SW480 (cell line): ENCODE measurements around the gene CRTAP.
"Not testable (repeated sequence)": the region's sequence is repeated elsewhere in the genome, so short reads cannot be mapped to it uniquely, and the experiment has no call there.

Experiments used
- DNase-seq: peaks from one replicate; pipeline ENCODE4 v3.0.0-alpha.2; 2016; ENCODE audit warnings: low spot score

Gene CRTAP

GRCh38 chr3:33099701-33100100 is 14.1 kb upstream of the CRTAP start:
- DNase-seq, result no peak

GRCh38 chr3:33100229-33100628 is 13.6 kb upstream of the CRTAP start:
- no peak for DNase-seq

GRCh38 chr3:33103034-33103433 is 10.8 kb upstream of the CRTAP start:
- no peak for DNase-seq

- DNase-seq, result no peak
These were observed 10.3 kb upstream of the CRTAP start for GRCh38 chr3:33103480-33103879.

- DNase-seq, result no peak
These were observed 9.0 kb upstream of the CRTAP start for GRCh38 chr3:33104803-33105202.

- no peak for DNase-seq
These were observed 8.4 kb upstream of the CRTAP start for GRCh38 chr3:33105341-33105948.

- not testable (repeated sequence) for DNase-seq
These were observed 7.0 kb upstream of the CRTAP start for GRCh38 chr3:33106854-33107253.

GRCh38 chr3:33111581-33111980 is 2.2 kb upstream of the CRTAP start:
- no peak for DNase-seq

- no peak for DNase-seq
These were observed 809 bp downstream of the CRTAP start for GRCh38 chr3:33114622-33115023.

- peak; percentile 85 for DNase-seq
These were observed 1.4 kb downstream of the CRTAP start for GRCh38 chr3:33115024-33115768.

- no peak for DNase-seq
These were observed 3.6 kb downstream of the CRTAP start for GRCh38 chr3:33117461-33117860.

GRCh38 chr3:33119891-33120290 is 6.1 kb downstream of the CRTAP start:
- no peak for DNase-seq

GRCh38 chr3:33122991-33123390 is 9.2 kb downstream of the CRTAP start:
- no peak for DNase-seq

- no peak for DNase-seq
These were observed 10.8 kb downstream of the CRTAP start for GRCh38 chr3:33124638-33125037.

GRCh38 chr3:33125840-33126239 is 12.0 kb downstream of the CRTAP start:
- DNase-seq, result no peak

GRCh38 chr3:33128706-33129105 is 14.9 kb downstream of the CRTAP start:
- DNase-seq, result no peak

GRCh38 chr3:33130144-33130543 is 16.3 kb downstream of the CRTAP start:
- DNase-seq, result no peak

- peak; percentile 63 for DNase-seq
These were observed 17.7 kb downstream of the CRTAP start for GRCh38 chr3:33131331-33132018.

- DNase-seq, result no peak
These were observed 18.2 kb downstream of the CRTAP start for GRCh38 chr3:33132019-33132360.

GRCh38 chr3:33134026-33134625 is 20.3 kb downstream of the CRTAP start:
- no peak for DNase-seq

- no peak for DNase-seq
These were observed 23.9 kb downstream of the CRTAP start for GRCh38 chr3:33137691-33138090.

- not testable (repeated sequence) for DNase-seq
These were observed 25.3 kb downstream of the CRTAP start for GRCh38 chr3:33139006-33139623.

- no peak for DNase-seq
These were observed 26.2 kb downstream of the CRTAP start for GRCh38 chr3:33139996-33140395.
